Measurements from ENCODE around the gene DSC2.
"Not testable (repeated sequence)": the region's sequence is repeated elsewhere in the genome, so short reads cannot be mapped to it uniquely, and the experiment has no call there.

Gene DSC2

GRCh38 chr18:31102025-31102684, at the start of gene DSC2:
DSC2 (minus strand) TSS chr18:31102421; CDS start chr18:31101971, 450 bp downstream.
- DNase-seq, result no peak

GRCh38 chr18:31149351-31149750, 47.1 kb upstream of the DSC2 start:
- DNase-seq, result no peak

GRCh38 chr18:31148600-31148999, 46.4 kb upstream of the DSC2 start:
- no peak for DNase-seq

GRCh38 chr18:31146809-31147208, 44.6 kb upstream of the DSC2 start:
- no peak for DNase-seq

- no peak for DNase-seq
Measured at GRCh38 chr18:31143025-31143424, 40.8 kb upstream of the DSC2 start.

- no peak for DNase-seq
Measured at GRCh38 chr18:31138709-31139108, 36.5 kb upstream of the DSC2 start.

GRCh38 chr18:31134988-31135529, 32.8 kb upstream of the DSC2 start:
- DNase-seq, result no peak

- DNase-seq, result no peak
Measured at GRCh38 chr18:31129398-31130115, 27.3 kb upstream of the DSC2 start.

- DNase-seq, result no peak
Measured at GRCh38 chr18:31125878-31126277, 23.7 kb upstream of the DSC2 start.

GRCh38 chr18:31123125-31123524, 20.9 kb upstream of the DSC2 start:
- DNase-seq, result not testable (repeated sequence)

GRCh38 chr18:31120594-31120993, 18.4 kb upstream of the DSC2 start:
- no peak for DNase-seq

- no peak for DNase-seq
Measured at GRCh38 chr18:31116853-31117595, 14.8 kb upstream of the DSC2 start.

- no peak for DNase-seq
Measured at GRCh38 chr18:31112804-31113203, 10.6 kb upstream of the DSC2 start.

GRCh38 chr18:31105733-31106132, 3.5 kb upstream of the DSC2 start:
- DNase-seq, result no peak

GRCh38 chr18:31104444-31104843, 2.2 kb upstream of the DSC2 start:
- no peak for DNase-seq

- no peak for DNase-seq
Measured at GRCh38 chr18:31103423-31103822, 1.2 kb upstream of the DSC2 start.

- DNase-seq, result no peak
Measured at GRCh38 chr18:31102941-31103340, 720 bp upstream of the DSC2 start.

- no peak for DNase-seq
Measured at GRCh38 chr18:31101183-31102024, 817 bp downstream of the DSC2 start.

GRCh38 chr18:31100436-31101182, 1.6 kb downstream of the DSC2 start:
- no peak for DNase-seq

- no peak for DNase-seq
Measured at GRCh38 chr18:31099450-31100230, 2.6 kb downstream of the DSC2 start.

- no peak for DNase-seq
Measured at GRCh38 chr18:31098878-31099277, 3.3 kb downstream of the DSC2 start.
